Esophagus muscularis mucosa (tissue), 3 donors: ENCODE results near the gene XIRP2.
"Not testable (repeated sequence)": the region's sequence is repeated elsewhere in the genome, so short reads cannot be mapped to it uniquely, and the experiment has no call there.

Experiments used
- CTCF ChIP-seq, 3 experiments: fragments of 200-600 bp in 2 of 3; fragments of 450-650 bp in 1 of 3; sonication (generic) in 2 of 3; IDR thresholded peaks; one replicate each; pipeline ENCODE4 v1.5.1; 2017 to 2019; ENCODE audit warnings: antibody characterized with exemption in 3 of 3, mild to moderate bottlenecking in 2 of 3, moderate library complexity in 1 of 3
- POLR2AphosphoS5 ChIP-seq, 2 donors: sonication (generic); formaldehyde crosslinking; IDR thresholded peaks; one replicate each; pipeline ENCODE4 v1.6.1; 2017; ENCODE audit warnings: antibody characterized with exemption in 2 of 2

- not testable (repeated sequence) for TF ChIP-seq POLR2AphosphoS5, CTCF (IDR thresholded peaks at IDR 0.05)
Observed at GRCh38 chr2:167109682-167110081, 221.4 kb downstream of the XIRP2 start.
